IMR-90 (cell line): ENCODE measurements around the gene TSPAN17. TPM values are rescaled to one million over a fixed set of nuclear protein-coding genes. Genes with fewer than 3 reads are reported as not detected.

Experiments
- ATAC-seq: fragments of 200-7000 bp; cut with Tn5 transposase; 2 replicates; pipeline ENCODE4 v1.9.1; 2020; ENCODE audit warnings: low read depth, mild to moderate bottlenecking, moderate library complexity
- BruUV-seq: library from RNA; stranded (reverse); fragments of 400-500 nt; replicated peaks from 2 replicates; lab custom pipeline; 2021; lab: Mats Ljungman, UMichigan
- CTCF ChIA-PET: fragments of 300-600 bp; formaldehyde crosslinking; extraction: SDS; loops from one replicate; lab custom pipeline; 2021; ENCODE audit warnings: antibody characterized with exemption; lab: Yijun Ruan, JAX
- POLR2A ChIA-PET: fragments of 300-600 bp; sonication (Branson Sonifier 250); formaldehyde crosslinking; loops from one replicate; lab custom pipeline; 2022; ENCODE audit warnings: antibody characterized with exemption; ENCODE audit not compliant: unreplicated experiment; lab: Charles Lee
- DNase-seq: peaks from one replicate; pipeline ENCODE4 v3.0.0; 2013
- H2AFZ ChIP-seq: replicated peaks from 2 replicates; pipeline ENCODE3; 2013; ENCODE audit warnings: low read length, mild to moderate bottlenecking; ENCODE audit not compliant: poor library complexity
- H2AK5ac ChIP-seq: 2 replicates; pipeline ENCODE4 v1.6.1; 2013; ENCODE audit warnings: low read depth, low read length, inconsistent platforms
- H2AK9ac ChIP-seq: replicated peaks from 2 replicates; pipeline ENCODE3; 2013; ENCODE audit warnings: mild to moderate bottlenecking, low read depth, low read length, moderate library complexity; ENCODE audit not compliant: poor library complexity
- H2BK120ac ChIP-seq: 2 replicates; pipeline ENCODE4 v1.6.1; 2013; ENCODE audit warnings: low read depth, low read length, inconsistent platforms
- H2BK15ac ChIP-seq: 3 replicates; pipeline ENCODE4 v1.6.1; 2013; ENCODE audit warnings: low read depth, low read length, inconsistent platforms
- H2BK20ac ChIP-seq: 2 replicates; pipeline ENCODE4 v1.6.1; 2013; ENCODE audit warnings: low read depth, mild to moderate bottlenecking, inconsistent platforms, low read length, moderate library complexity
- H2BK5ac ChIP-seq: 2 replicates; pipeline ENCODE4 v1.6.1; 2013; ENCODE audit warnings: mild to moderate bottlenecking, low read depth, low read length, inconsistent platforms; ENCODE audit not compliant: poor library complexity, severe bottlenecking
- H3K14ac ChIP-seq: replicated peaks from 2 replicates; pipeline ENCODE4 v1.6.1; 2013; ENCODE audit warnings: low read depth, low read length, inconsistent platforms
- H3K18ac ChIP-seq: 2 replicates; pipeline ENCODE4 v1.6.1; 2013; ENCODE audit warnings: low read depth, low read length, control low read depth
- H3K23ac ChIP-seq: 2 replicates; pipeline ENCODE4 v1.6.1; 2013; ENCODE audit warnings: low read depth, low read length, inconsistent platforms
- H3K27ac ChIP-seq: 2 replicates; pipeline ENCODE4 v1.5.1; 2013; ENCODE audit warnings: mild to moderate bottlenecking, control low read depth, low read length; ENCODE audit not compliant: insufficient read depth
- H3K27me3 ChIP-seq: 2 replicates; pipeline ENCODE4 v1.6.1; 2013; ENCODE audit warnings: low read length; ENCODE audit not compliant: control insufficient read depth, insufficient read depth
- H3K36me3 ChIP-seq: 2 replicates; pipeline ENCODE4 v1.6.1; 2013; ENCODE audit warnings: low read length, mixed read lengths; ENCODE audit not compliant: control insufficient read depth, insufficient read depth
- H3K4ac ChIP-seq: 2 replicates; pipeline ENCODE4 v1.6.1; 2013; ENCODE audit warnings: low read depth, low read length, inconsistent platforms
- H3K4me1 ChIP-seq: 2 replicates; pipeline ENCODE4 v1.6.1; 2013; ENCODE audit warnings: low read length, mixed read lengths; ENCODE audit not compliant: control insufficient read depth, insufficient read depth
- H3K4me2 ChIP-seq: 2 replicates; pipeline ENCODE4 v1.6.1; 2013; ENCODE audit warnings: low read depth, mild to moderate bottlenecking, control low read depth, low read length, moderate library complexity
- H3K4me3 ChIP-seq: 2 replicates; pipeline ENCODE4 v1.5.1; 2013; ENCODE audit warnings: low read depth, mild to moderate bottlenecking, control low read depth, low read length, moderate library complexity; ENCODE audit not compliant: insufficient read depth
- H3K56ac ChIP-seq: 2 replicates; pipeline ENCODE4 v1.6.1; 2013; ENCODE audit warnings: low read length, inconsistent platforms; ENCODE audit not compliant: insufficient read depth; ENCODE audit errors: extremely low read depth
- H3K79me1 ChIP-seq, 2 experiments: 2 replicates each; pipeline ENCODE4 v1.6.1; 2013; ENCODE audit warnings: low read length in 2 of 2, inconsistent platforms in 1 of 2, low read depth in 1 of 2
- H3K9ac ChIP-seq: 2 replicates; pipeline ENCODE4 v1.6.1; 2013; ENCODE audit warnings: low read depth, low read length, control low read depth
- H3K9me1 ChIP-seq: 2 replicates; pipeline ENCODE4 v1.6.1; 2013; ENCODE audit warnings: low read length, inconsistent platforms; ENCODE audit not compliant: insufficient read depth
- H3K9me3 ChIP-seq: 2 replicates; pipeline ENCODE4 v1.6.1; 2013; ENCODE audit warnings: low read length; ENCODE audit not compliant: control insufficient read depth, insufficient read depth
- H4K20me1 ChIP-seq: 2 replicates; pipeline ENCODE4 v1.6.1; 2013; ENCODE audit warnings: low read length, inconsistent platforms; ENCODE audit not compliant: insufficient read depth
- H4K5ac ChIP-seq: 2 replicates; pipeline ENCODE4 v1.6.1; 2013; ENCODE audit warnings: mild to moderate bottlenecking, low read depth, low read length, control low read depth
- H4K8ac ChIP-seq, 2 experiments: 2 replicates each; pipeline ENCODE4 v1.6.1; 2013; ENCODE audit warnings: low read depth in 2 of 2, low read length in 2 of 2, control low read depth in 1 of 2, inconsistent platforms in 1 of 2
- H4K91ac ChIP-seq: 2 replicates; pipeline ENCODE4 v1.6.1; 2013; ENCODE audit warnings: low read depth, low read length, inconsistent platforms; ENCODE audit not compliant: insufficient read depth
- BHLHE40 ChIP-seq: fragments of 150-350 bp; IDR thresholded peaks from 2 replicates; pipeline ENCODE4 v1.6.1; 2016; ENCODE audit warnings: mild to moderate bottlenecking, low read depth, low read length
- CEBPB ChIP-seq: IDR thresholded peaks from 2 replicates; pipeline ENCODE4 v1.6.1; 2012; ENCODE audit warnings: low read depth, low read length, improper control_type of control experiment
- CHD1 ChIP-seq: IDR thresholded peaks from 2 replicates; pipeline ENCODE4 v1.6.1; 2012; ENCODE audit warnings: low read depth, low read length, improper control_type of control experiment
- FOS ChIP-seq: fragments of 150-350 bp; IDR thresholded peaks from 2 replicates; pipeline ENCODE4 v1.6.1; 2016; ENCODE audit warnings: low read depth, low read length
- MAFK ChIP-seq: IDR thresholded peaks from 2 replicates; pipeline ENCODE4 v1.6.1; 2012; ENCODE audit warnings: low read depth, low read length, improper control_type of control experiment
- MAZ ChIP-seq: IDR thresholded peaks from 2 replicates; pipeline ENCODE4 v1.6.1; 2012; ENCODE audit warnings: low read depth, mild to moderate bottlenecking, low read length, improper control_type of control experiment, moderate library complexity, borderline replicate concordance
- MXI1 ChIP-seq: IDR thresholded peaks from 2 replicates; pipeline ENCODE4 v1.6.1; 2012; ENCODE audit warnings: low read depth, mild to moderate bottlenecking, low read length, moderate library complexity, borderline replicate concordance
- NFE2L2 ChIP-seq: fragments of 150-350 bp; IDR thresholded peaks from 2 replicates; pipeline ENCODE4 v1.6.1; 2016; ENCODE audit warnings: low read depth, mild to moderate bottlenecking, low read length
- POLR2A ChIP-seq: IDR thresholded peaks from 2 replicates; pipeline ENCODE4 v1.6.1; 2012; ENCODE audit warnings: mild to moderate bottlenecking, low read depth, low read length
- RAD21 ChIP-seq: IDR thresholded peaks from 2 replicates; pipeline ENCODE4 v1.6.1; 2012; ENCODE audit warnings: low read length, improper control_type of control experiment
- RFX5 ChIP-seq: IDR thresholded peaks from 2 replicates; pipeline ENCODE4 v1.8.0; 2012; ENCODE audit warnings: low read depth, mild to moderate bottlenecking, low read length, moderate library complexity
- SMC3 ChIP-seq: fragments of 150-350 bp; IDR thresholded peaks from 2 replicates; pipeline ENCODE4 v1.6.1; 2016; ENCODE audit warnings: low read depth, mild to moderate bottlenecking, antibody characterized with exemption, low read length, moderate library complexity
- WGBS, 2 experiments: methylation state at CpG; one replicate each; pipeline versions ENCODE4 v1.1.5 to v1.1.7; 2013; ENCODE audit warnings: missing lambda C conversion rate in 2 of 2; ENCODE audit not compliant: insufficient read length in 1 of 2; ENCODE audit errors: extremely low coverage in 2 of 2; 5-methylcytosine and 5-hydroxymethylcytosine counted together
- dilution Hi-C: fragments of 300-500 bp; cut with HindIII; formaldehyde crosslinking; loops from one replicate; pipeline ENCODE4 v1.14.3; 2018; ENCODE audit warnings: low sequenced_read_pairs; ENCODE audit not compliant: unreplicated experiment
- in situ Hi-C: fragments of 300-500 bp; cut with MboI; formaldehyde crosslinking; loops from 3 replicates; pipeline ENCODE4 v1.14.3; 2019; ENCODE audit warnings: low sequenced_read_pairs, inconsistent platforms, mixed read lengths
- intact Hi-C: fragments of 100-400 bp; cut with micrococcal nuclease; formaldehyde crosslinking; loops from 2 replicates; pipeline ENCODE4 v1.10.0; 2022
- polyA plus RNA-seq, 3 experiments: library from polyadenylated mRNA; depleted of rRNA; stranded (reverse); fragments of >200 nt; gene quantifications; 2 replicates each; pipeline ENCODE4 v1.2.3, GENCODE V29; 2012; ENCODE audit warnings: low replicate concordance in 1 of 3
- total RNA-seq: library from RNA; depleted of rRNA; stranded (reverse); fragments of >200 nt; gene quantifications from 2 replicates; pipeline ENCODE4 v1.2.3, GENCODE V29; 2012
- TF ChIP-seq, protein P1 (sequence below): fragments of 150-350 bp; IDR thresholded peaks from 2 replicates; pipeline ENCODE4 v1.6.1; 2017; ENCODE audit warnings: mild to moderate bottlenecking, antibody characterized with exemption, low read length, low read depth
- TF ChIP-seq, protein P2 (sequence below): fragments of 150-350 bp; IDR thresholded peaks from 2 replicates; pipeline ENCODE4 v1.6.1; 2016; ENCODE audit warnings: low read depth, mild to moderate bottlenecking, low read length, moderate library complexity, borderline replicate concordance
- TF ChIP-seq, protein P3 (sequence below): conservative IDR thresholded peaks from 2 replicates; pipeline ENCODE4 v1.5.1; 2012; ENCODE audit warnings: mild to moderate bottlenecking, low read depth, low read length, improper control_type of control experiment

TSPAN17 gene
- total and polyA plus RNA-seq, 2 of the 4 experiments (the other 2 are of a cell fraction), result 34.2 to 41.6 TPM

DNA sequence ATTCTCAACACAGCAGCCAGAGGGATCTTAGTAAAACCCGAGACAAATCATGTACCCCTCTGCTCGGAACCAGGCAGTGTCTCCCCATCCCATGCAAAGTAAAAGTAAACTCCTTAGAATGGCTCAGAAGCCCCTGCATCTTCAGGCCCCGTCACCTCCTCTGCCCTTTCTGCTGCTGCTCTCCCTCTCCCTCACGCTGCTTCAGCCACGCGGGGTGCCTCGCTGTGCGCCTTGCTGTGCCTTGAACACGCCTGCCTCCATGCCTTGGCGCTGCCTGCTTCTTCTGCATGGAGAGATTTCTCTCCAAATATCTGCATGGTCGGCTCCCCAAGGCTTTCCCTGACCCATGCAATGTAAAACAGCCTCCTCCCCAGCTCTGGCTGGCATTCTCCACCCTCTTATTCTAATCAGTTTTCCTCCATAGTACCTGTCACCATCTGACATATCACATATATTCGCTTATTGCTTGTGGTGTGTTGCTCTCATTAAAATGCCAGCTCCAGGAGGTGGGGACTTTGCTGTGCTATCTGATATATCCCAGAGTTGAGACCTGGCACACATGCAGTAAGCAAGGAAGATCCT lies 45.3 kb upstream of the TSPAN17 start:
- H2BK15ac ChIP-seq, result no peak overlapping the region
- ATAC-seq, result no peak
- no TSS peak for BruUV-seq

More for the DNA sequence above, 45.3 kb upstream of the TSPAN17 start:
- H3K27ac ChIP-seq, result no peak overlapping the region
- no peak for TF ChIP-seq MAZ
- TF ChIP-seq MXI1, result no peak
- no peak for TF ChIP-seq SMC3
- no peak for TF ChIP-seq MAFK
- TF ChIP-seq CHD1, result no peak
- TF ChIP-seq BHLHE40, result no peak
- no peak for TF ChIP-seq FOS
- no peak for TF ChIP-seq CEBPB
- TF ChIP-seq, protein P1, sequence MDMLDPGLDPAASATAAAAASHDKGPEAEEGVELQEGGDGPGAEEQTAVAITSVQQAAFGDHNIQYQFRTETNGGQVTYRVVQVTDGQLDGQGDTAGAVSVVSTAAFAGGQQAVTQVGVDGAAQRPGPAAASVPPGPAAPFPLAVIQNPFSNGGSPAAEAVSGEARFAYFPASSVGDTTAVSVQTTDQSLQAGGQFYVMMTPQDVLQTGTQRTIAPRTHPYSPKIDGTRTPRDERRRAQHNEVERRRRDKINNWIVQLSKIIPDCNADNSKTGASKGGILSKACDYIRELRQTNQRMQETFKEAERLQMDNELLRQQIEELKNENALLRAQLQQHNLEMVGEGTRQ, result no peak
- no peak for TF ChIP-seq NFE2L2
- no peak for TF ChIP-seq POLR2A
- no peak for TF ChIP-seq RFX5
- TF ChIP-seq, protein P2, sequence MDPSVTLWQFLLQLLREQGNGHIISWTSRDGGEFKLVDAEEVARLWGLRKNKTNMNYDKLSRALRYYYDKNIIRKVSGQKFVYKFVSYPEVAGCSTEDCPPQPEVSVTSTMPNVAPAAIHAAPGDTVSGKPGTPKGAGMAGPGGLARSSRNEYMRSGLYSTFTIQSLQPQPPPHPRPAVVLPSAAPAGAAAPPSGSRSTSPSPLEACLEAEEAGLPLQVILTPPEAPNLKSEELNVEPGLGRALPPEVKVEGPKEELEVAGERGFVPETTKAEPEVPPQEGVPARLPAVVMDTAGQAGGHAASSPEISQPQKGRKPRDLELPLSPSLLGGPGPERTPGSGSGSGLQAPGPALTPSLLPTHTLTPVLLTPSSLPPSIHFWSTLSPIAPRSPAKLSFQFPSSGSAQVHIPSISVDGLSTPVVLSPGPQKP, result no peak
- TF ChIP-seq, protein P3, sequence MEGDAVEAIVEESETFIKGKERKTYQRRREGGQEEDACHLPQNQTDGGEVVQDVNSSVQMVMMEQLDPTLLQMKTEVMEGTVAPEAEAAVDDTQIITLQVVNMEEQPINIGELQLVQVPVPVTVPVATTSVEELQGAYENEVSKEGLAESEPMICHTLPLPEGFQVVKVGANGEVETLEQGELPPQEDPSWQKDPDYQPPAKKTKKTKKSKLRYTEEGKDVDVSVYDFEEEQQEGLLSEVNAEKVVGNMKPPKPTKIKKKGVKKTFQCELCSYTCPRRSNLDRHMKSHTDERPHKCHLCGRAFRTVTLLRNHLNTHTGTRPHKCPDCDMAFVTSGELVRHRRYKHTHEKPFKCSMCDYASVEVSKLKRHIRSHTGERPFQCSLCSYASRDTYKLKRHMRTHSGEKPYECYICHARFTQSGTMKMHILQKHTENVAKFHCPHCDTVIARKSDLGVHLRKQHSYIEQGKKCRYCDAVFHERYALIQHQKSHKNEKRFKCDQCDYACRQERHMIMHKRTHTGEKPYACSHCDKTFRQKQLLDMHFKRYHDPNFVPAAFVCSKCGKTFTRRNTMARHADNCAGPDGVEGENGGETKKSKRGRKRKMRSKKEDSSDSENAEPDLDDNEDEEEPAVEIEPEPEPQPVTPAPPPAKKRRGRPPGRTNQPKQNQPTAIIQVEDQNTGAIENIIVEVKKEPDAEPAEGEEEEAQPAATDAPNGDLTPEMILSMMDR, result no peak
- TF ChIP-seq RAD21, result no peak
- peaks cover 0 to 13% of the 10 kb centered on the region in 2 experiments; a peak in 1 of 4 replicates for H3K79me1 ChIP-seq
- no peak overlapping the region for H3K23ac ChIP-seq
- in situ Hi-C loops (no loop called here), dilution Hi-C loops (no loop called here), intact Hi-C loops (no loop called here)
- no peak overlapping the region for H3K9ac ChIP-seq
- no peak overlapping the region for H3K18ac ChIP-seq
- no peak overlapping the region for H2AFZ ChIP-seq
- H3K9me1 ChIP-seq, result 0 out of 2 replicates have a peak, but pooled peaks cover 2% of the 10 kb centered on the region
- no peaks in the 10 kb centered on the region for H3K36me3 ChIP-seq
- H3K27me3 ChIP-seq, result no peaks in the 10 kb centered on the region
- H3K4me2 ChIP-seq, result no peak overlapping the region
- H2BK5ac ChIP-seq, result no peak overlapping the region
- no peak overlapping the region for H4K8ac ChIP-seq
- H3K4ac ChIP-seq, result no peak overlapping the region
- no peak overlapping the region for H4K5ac ChIP-seq
- H4K20me1 ChIP-seq, result peaks cover 7% of the 10 kb centered on the region
- CTCF ChIA-PET, result no interaction called here
- POLR2A ChIA-PET, result no interaction called here
- no peak overlapping the region for H2BK20ac ChIP-seq
- no peak for DNase-seq
- no peak overlapping the region for H2AK9ac ChIP-seq
- no peak overlapping the region for H4K91ac ChIP-seq
- H2BK120ac ChIP-seq, result no peak overlapping the region
- no peak overlapping the region for H3K14ac ChIP-seq
- no peak overlapping the region for H3K4me3 ChIP-seq
- no peak overlapping the region for H2AK5ac ChIP-seq
- no peaks in the 10 kb centered on the region for H3K9me3 ChIP-seq
- 84% methylated on average over 6 of the region's 12 CpGs; no CpG with 5 or more reads in 1 of the 2 experiments for WGBS, 2 experiments
- no peaks in the 10 kb centered on the region for H3K4me1 ChIP-seq
- no peak overlapping the region for H3K56ac ChIP-seq
